Measurements from ENCODE around the gene FER.
A peak's percentile ranks its signal among the peaks of the same experiment; 100 is the strongest.
"Not testable (repeated sequence)": the region's sequence is repeated elsewhere in the genome, so short reads cannot be mapped to it uniquely, and the experiment has no call there.

The FER gene

DNA sequence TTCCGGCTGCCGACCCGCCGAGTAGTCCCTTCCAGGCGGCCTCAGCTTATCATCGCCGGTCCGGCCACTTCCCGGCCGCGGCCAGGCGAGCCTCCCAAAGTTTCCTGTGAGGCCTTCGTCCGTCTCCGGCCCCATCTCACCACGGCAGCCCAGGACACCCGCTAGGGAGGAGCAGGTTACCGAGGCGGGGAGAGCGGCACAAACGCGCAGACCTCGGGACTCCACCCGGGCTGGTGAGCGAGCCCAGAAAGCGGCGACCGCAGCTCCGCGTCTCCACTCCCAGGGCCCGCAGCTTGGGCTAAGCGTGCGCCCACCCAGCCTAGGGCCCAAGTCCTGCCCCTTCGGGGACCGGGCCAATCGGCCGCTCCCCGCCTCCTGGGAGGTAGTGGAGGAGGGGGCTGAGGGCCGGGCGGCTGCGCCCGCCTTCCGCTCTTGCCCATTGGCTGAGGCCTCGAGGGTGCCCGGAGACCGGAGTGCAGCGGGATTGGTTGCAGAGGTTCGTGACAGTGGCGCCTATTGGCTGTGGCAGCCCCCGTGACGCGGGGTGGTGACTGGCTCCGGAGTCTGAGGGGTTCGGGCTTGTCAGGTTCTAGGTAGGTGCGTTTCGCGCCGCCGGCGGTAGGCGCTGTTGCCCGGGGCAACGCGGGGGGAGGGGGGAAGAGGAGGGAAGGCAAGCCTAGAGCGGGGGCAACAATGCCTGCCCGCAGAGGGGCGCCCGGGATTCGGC, 867 bp downstream of the FER start:
- peak; percentile 98 for DNase-seq

DNA sequence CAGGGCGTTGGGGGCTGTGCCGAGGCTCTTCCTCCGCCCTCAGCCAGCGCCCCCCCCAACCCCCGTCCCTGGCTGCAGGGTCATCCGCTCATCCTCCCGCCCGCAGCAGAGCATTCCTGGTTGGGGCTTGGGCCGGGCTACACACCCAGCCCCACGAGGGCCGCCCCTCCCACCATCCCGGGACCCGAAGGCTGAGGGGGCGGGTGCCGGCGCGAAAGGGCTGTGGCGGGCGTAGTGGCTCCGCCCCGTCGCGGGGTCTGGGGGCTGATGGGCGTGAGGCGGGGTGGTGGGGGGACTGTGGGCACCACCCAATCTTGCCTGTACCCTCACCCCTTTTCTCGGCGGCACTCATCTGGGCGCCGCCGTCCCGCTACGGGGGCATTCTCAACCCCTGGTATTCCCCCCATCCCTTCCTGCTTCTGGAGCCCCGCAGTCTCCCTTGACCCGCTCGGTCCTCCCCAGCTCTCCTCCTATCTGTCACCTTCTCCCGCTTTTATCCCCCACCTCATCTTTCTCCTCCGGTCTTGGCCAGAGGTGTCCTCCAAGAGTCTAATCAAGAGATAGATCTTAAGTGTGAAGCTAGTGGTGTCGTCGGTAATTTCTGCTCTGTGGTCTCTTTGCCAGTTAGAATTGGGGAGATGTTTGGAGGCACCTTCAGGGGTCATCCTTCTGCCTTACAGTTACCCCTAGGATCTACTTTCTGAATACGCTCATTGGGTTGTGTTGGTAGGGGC, 1.6 kb downstream of the FER start:
- DNase-seq: no peak

DNA sequence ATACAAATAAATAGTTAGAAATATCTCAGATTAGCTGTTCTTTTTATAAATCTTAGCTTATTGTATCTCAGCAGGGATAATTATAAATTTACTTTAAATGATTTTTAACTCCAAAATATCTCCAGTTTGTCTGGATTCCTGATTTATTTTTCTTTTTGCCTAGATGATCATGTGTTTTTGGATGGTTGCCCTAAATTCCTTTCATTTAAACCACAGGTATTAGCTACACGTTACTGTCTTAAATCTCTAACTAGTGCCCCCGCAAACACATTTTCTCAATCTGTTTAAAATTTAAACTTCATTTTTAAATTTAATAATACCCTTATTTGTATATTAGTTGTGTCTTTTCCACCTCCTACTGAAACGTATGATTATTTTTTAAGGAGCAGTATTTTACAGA, 5.6 kb downstream of the FER start:
- DNase-seq: no peak

DNA sequence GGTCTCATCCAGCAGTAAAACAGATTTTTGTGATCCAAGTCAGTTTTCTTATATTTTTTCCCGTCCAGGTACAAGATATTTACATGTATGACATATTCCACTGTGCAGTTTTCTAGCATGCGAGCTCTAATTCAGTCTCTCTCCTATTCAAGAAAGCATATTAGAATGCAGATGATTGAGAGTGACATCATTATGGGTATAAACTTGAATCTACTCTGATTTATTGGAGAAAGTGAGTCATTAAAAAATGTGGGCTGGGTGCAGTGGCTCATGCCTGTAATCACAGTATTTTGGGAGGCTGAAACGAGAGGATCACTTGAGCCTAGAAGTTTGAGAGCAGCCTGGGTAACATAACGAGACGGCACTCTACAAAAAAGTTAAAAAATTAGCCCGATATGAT, 6.2 kb downstream of the FER start:
- no peak for DNase-seq

DNA sequence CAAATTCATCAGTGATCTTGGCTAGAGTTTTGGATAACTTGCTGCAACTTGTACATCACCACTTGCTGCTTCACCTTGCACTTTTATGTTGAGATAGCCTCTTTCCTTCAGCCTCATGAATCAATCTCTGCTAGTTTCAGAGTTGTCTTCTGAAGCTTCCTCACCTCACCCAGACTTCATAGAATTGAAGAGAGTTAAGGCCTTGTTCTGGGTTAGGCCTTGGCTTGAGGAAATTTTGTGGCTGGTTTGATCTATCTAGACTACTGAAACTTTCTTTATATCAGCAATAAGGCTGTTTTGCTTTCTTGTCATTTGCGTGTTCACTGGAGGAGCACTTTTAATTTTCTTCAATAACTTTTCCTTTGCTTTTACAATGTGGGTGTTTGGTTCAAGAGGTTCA, 12.8 kb downstream of the FER start:
- no peak for DNase-seq

DNA sequence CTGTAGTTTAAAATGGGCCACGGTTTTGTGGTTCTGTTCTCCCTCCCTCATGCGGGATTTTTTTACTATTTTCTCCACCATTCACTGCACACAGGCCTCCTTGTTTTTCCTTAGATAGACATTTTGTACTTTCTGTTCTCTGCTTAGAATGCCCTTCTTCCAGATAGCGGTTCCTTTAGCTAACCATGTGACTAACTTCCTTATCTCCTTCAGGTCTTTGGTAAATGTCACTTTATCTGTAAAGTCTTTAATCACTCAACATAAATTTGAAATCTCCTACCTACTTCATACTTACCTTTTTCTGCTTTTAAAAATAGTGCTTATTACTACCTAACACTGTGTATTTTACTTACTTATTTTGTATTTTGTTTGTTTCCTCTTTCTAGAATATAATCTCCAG, 15.0 kb downstream of the FER start:
- DNase-seq: no peak

DNA sequence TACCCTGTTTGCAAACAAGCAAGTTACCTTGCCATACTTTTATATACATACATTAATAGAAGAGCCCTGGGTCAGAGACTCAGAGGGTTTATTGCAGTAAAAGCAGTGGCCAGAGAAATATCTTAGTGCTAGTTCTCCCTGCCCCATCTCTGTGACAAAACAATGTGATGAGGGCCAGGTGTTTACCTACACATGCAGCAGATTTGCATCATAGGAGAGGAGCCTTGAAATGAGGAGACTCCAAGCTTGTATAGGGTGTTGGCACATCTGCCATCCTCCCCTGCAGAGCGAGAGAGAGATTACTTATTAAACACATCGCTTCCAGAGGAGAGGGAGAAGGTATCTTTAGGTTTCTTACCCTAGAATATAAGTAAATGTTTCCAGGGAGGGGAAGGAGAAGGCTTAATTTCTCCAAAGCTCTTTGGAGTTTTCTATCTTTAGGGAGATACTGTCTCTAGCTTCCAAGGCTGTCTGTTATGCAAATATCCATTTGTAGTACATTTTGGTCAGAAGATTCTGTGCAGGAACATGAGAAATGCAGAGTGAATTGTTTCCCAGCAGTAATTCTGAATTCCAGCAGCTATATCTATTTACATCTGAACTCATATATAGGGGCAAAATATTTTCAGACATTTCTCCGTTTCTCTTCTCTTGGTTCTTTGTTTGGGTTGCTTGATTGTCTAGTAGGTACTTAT, 15.7 kb downstream of the FER start:
- no peak for DNase-seq

DNA sequence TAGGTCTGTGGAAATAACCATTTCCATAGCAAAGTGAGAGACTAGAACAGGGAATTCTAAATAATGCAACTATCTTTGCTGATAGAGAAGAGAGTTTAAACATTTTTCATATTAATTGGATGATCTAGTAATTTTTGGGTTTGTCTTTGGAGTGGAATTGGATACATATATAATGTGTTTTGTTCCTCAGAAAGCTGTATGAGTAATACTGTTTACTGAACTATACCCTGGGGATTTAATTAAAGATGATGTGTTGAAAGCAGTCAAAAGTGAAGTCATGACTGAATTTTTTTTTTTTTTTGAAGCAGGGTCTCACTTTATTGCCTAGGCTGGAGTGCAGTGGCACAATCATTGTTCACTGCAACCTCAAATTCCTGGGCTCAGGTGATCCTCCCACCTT, 17.9 kb downstream of the FER start:
- no peak for DNase-seq

DNA sequence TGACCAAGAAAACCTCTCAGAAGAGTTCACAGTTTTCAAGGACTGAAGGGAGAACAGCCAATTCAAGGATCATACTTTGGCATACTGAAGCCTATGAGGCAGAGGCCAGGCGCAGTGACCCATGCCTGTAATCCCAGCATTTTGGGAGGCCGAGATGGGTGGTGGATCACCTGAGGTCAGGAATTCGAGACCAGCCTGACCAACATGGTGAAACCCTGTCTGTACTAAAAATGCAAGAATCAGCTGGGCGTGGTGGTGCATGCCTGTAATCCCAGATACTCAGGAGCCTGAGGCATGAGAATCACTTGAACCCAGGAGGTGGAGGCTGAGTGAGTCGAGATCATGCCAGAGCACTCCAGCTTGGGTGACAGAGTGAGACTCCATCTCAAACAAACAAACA, 19.2 kb downstream of the FER start:
- not testable (repeated sequence) for DNase-seq

DNA sequence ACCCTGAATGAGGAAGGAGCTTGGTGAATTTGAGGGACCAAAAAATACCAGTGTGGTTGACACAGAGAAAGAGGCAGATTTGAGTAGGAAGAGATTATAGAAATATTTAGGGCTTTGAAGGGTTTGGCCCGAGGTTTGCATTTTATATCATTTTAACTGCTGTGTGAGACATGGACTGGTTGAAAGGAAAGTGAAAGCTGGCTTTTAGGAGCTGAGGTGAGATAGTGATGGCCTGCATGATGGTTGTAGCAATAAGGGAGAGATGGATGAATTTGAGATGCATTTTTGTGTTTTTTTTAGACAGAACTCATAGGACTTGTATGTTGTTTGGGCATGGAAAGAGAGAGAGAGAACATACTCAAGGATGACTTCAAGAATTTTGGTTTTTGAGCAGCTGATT, 21.7 kb downstream of the FER start:
- no peak for DNase-seq

DNA sequence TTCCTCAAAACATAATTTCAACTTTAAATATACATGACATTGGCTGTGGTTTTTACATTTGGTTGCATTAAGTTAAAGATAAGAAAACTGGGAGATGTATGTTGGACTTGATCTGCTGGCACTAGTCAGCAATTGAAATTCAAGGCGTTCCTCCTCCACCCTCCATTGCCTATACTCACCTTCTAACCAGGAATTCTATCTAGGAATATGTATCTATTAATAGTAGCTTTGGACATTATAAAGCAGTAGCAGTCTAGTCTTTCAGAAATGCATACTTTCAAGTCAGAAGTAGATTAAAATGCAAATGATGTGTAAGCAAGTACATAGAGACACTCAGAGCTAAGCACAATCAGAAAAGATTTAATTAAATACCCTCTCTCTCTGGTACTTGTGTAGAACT, 24.9 kb downstream of the FER start:
- DNase-seq: no peak

DNA sequence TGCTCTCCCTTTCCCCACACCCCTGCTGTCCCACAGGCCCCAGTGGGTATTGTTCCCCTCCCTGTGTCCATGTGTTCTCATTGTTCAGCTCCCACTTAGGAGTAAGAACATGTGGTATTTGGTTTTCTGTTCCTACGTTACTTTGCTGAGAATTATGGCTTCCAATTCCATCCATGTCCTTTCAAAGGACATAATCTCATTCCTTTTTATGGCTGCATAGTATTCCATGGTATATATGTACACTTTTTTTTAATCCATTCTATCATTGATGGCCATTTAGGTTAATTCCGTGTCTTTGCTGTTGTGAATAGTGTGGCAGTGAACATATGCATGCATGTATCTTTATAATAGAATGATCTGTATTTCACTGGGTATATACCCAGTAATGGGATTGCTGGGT, 25.6 kb downstream of the FER start:
- DNase-seq: no peak

DNA sequence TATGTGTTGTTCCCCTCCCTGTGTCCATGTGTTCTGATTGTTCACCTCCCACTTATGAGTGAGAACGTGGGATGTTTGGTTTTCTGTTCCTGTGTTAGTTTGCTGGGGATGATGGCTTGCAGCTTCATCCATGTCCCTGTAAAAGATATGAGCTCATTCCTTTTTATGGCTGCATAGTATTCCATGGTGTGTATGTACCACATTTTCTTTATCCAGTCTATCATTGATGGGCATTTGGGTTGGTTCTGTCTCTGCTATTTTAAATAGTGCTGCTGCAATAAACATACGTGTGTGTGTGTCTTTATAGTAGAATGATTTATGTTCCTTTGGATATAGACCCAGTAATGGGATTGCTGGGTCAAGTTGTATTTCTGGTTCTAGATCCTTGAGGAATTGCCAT, 26.4 kb downstream of the FER start:
- DNase-seq: not testable (repeated sequence)

DNA sequence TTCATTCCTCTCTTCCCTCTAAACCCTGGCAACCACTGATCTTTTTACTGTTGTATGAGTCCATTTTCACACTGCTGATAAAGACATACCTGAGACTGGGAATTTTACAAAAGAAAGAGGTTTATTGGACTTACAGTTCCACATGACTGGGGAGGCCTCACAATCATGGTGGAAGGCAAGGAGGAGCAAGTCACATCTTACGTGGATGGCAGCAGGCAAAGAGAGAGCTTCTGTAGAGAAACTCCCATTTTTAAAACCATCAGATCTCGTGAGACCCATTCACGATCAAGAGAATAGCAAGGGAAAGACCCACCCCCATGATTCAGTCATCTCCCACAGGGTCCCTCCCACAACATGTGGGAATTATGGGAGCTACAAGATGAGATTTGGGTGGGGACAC, 29.9 kb downstream of the FER start:
- not testable (repeated sequence) for DNase-seq

DNA sequence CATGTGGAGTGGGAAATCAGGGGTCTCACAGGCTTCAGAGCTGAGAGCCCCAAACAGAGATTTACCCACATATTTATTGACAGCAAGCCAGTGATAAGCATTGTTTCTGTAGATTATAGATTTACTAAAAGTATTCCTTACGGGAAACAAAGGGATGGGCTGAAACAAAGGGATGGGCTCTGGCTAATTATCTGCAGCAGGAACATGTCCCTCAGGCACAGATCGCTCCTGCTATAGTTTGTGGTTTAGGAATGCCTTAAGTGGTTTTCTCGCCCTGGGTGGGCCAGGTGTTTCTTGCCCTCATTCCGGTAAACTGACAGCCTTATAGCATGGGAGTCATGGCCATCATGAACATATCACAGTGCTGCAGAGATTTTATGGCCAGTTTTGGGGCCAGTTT, 36.9 kb downstream of the FER start:
- not testable (repeated sequence) for DNase-seq

DNA sequence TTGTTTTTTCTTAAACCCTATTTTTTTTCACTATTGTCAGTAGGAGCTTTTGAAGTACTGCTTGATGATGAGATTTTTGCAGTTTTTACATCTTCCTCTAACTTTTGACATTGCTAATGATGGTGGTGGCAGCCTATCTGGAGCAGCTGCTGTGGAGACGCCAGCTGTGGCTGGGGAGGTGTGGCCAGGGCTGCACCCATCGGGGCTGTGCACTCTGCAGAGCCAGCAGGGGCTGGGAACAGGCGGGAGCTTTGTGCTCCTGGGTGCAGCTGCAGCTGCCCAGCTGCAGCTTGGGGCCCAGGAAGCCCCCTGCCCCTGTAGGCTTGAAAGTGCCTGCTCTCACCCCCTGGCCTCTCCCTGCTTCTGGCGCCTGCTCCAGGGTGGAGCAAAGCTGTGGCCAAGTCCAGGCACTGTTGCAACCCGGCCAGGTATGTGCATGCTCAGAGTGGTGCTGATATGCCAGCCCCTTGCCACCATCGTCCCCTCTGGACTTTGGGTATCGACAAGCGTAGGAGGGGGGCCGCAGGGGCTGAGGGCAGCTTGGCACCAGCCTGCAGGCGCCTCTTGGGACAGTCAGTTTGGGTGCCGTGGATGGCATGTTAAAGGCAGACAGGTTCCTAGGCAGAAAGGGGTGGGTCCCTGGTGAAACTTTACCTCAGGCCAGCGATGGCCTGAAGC, 39.2 kb downstream of the FER start:
- no peak for DNase-seq

DNA sequence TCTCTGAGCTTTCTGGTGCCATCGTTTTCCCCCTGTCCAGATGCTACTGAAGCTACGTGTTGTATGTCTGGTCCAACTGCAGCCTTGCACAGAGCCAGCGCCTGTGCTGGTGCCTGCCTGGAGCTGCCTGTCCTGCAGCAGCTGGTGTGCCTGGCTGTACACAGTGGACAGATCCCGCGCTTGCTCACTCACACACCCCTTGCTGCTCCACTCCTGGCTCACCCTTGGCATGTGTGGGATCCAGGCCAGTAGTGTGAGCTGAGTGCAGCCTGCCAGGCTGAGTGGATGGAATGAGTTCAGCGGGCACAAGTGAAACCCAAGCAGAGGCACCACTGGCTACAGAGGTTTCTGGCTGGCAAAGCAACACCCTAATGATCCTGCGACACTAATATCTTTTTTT, 40.4 kb downstream of the FER start:
- no peak for DNase-seq

DNA sequence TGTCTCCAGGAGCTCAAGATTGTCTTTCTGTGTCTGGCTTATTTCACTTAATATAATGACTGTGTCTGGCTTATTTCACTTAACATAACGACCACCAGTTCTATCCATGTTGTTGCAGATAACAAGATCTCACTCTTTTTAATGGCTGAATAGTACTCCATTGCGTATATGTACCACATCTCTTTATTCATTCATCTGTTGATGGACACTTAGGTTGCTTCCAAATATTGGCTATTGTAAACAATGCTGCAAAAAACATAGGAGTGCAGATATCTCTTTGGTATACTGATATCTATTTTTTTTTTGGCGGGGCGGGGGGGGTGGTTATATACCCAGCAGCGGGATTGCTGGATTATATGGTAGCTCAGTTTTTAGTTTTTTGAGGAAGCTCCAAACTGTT, 45.5 kb downstream of the FER start:
- no peak for DNase-seq

DNA sequence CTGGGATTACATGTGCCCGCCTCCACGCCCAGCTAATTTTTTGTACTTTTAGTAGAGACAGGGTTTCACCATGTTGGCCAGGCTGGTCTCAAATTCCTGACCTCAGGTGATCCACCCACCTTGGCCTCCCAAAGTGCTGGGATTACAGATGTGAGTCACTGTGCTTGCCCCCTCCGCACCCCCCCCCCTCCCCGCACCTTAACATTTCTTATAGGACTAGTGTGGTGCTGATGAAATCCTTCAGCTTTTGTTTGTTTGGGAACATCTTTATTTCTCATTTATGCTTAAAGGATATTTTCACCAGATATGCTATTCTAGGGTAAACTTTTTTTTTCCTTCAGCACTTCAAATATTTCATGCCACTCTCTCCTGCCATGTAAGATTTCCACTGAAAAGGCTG, 46.7 kb downstream of the FER start:
- not testable (repeated sequence) for DNase-seq

DNA sequence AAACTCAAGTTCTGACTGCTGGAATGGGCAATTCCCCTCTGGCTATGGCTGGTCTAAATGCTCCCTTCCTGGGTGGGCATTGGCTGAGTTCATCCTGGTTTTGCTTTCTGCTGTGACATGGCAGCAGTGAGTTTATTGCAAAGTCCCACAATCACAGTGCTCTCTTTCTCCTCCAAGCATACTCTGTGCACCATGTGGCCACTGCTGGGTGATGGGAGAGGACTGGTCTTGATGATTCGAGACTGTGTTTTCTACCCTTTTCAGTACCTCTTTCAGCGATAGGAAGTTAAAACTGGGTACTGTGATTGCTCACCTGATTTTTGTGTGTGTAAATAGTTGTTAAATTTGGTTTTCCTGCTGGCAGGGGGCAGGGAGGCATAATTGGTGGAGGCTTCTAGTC, 49.7 kb downstream of the FER start:
- no peak for DNase-seq

DNA sequence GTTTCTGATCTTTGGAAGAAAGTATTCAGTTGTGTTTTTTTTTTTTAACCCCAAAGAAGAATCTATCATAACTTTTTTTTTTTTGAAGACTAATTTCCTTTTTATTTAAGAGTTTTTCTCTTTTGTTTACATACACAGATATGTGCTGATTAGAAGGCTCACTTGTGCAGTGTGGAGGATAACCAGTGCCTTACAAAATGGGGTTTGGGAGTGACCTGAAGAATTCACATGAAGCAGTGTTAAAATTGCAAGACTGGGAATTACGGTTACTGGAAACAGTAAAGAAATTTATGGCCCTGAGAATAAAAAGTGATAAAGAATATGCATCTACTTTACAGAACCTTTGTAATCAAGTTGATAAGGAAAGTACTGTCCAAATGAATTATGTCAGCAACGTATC, 50.3 kb downstream of the FER start:
- no peak for DNase-seq

DNA sequence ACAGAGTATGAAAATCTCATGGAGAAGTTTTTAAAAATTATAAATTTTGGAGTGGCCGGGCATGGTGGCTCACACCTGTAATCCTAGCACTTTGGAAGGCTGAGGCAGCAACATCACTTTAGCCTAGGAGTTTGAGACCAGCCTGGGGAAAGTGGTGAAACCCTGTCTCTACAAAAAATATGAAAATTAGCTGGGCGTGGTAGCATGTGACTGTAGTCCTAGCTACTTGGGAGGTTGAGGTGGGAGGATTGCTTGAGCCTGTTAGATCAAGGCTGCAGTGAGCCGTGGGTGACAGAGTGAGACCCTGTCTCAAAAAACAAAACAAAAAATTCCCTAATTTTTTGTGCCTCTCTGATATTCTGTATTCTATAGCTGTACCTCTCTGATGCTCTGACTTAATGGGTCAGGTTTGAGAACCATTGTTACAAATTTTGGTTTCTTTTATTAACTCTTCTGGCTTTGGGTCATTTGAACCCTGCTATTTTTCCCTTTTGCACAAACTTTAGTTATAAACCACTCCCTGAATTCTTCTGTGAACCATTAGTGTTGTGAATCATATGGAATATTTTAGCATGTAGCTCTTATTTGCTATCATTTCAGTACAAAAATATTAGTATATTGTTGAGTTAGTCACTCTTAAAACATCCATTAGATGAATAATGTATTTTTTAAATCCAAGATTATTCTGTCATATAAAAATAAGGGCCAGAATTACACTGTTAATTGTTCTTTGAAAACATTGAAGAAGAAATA, 51.0 kb downstream of the FER start:
- DNase-seq: no peak

DNA sequence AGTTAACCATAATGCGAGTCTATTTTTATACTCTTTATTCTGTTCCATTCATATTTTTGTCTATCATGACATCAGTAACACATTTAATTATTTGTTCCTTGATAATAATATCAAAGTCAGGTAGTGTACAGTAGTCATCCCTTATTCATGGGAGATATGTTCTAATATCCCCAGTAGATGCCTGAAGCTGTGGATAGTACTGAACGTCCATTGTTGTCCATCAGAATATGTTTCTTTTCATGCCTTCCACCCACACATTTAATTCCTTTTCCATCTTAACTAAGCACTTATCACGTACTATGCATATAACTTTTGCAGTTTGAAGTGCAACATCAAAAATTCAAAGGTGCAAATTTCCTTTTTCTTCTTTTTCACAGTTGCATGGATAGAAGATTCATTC, 53.6 kb downstream of the FER start:
- no peak for DNase-seq

Data from DMS 273 treated with DMSO at 0.1 percent for 48 hours (cell line).